GM12801 (cell line): ENCODE data around the gene KRTAP19-1.

Source experiments
- CTCF ChIP-seq: IDR thresholded peaks from one replicate; pipeline ENCODE4 v1.5.1; 2011; ENCODE audit warnings: control low read depth; ENCODE audit not compliant: insufficient read length; ENCODE audit errors: extremely low read depth

KRTAP19-1 gene

GRCh38 chr21:30480145-30480544, at the start of gene KRTAP19-1:
Gene KRTAP19-1, minus strand, starts transcription at chr21:30480367. Its CDS starts 50 bp downstream, at chr21:30480317.
- TF ChIP-seq CTCF, result no peak

DNA sequence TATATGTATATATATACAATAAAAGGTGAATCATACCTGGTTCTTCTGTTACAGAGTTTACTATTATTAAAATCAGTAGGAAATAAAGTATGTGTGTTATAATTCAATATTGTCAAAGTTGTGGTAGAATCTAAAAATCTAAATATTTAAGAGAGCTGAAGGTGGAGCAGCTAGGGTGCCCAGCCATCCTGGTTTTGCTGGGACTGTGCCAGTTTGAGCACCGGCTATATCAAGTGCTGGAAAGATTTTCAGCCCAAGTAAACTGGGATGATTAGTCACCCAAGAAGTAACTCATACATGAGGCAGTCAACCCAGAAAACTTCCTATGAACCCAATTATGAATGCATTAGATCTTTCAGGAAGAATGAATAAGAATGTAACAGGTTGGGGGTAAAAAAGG, 38.7 kb upstream of the KRTAP19-1 start:
- TF ChIP-seq CTCF, result no peak

- no peak for TF ChIP-seq CTCF
These were observed 35.5 kb upstream of the KRTAP19-1 start for GRCh38 chr21:30515681-30516080.

GRCh38 chr21:30502041-30502440, 21.9 kb upstream of the KRTAP19-1 start, which contains the start of gene KRTAP19-5:
Gene KRTAP19-5, minus strand, starts transcription at chr21:30502141. Its CDS starts 51 bp downstream, at chr21:30502090.
- no peak for TF ChIP-seq CTCF

- no peak for TF ChIP-seq CTCF
These were observed 16.9 kb upstream of the KRTAP19-1 start, which contains the start of gene KRTAP19-4 for GRCh38 chr21:30497065-30497464. Gene KRTAP19-4, minus strand, starts transcription at chr21:30497165. Its CDS starts 55 bp downstream, at chr21:30497110.

- no peak for TF ChIP-seq CTCF
These were observed 11.8 kb upstream of the KRTAP19-1 start, which contains the start of gene KRTAP19-3 for GRCh38 chr21:30491963-30492428. Gene KRTAP19-3, minus strand, starts transcription at chr21:30492013. Its CDS starts 56 bp downstream, at chr21:30491957.

DNA sequence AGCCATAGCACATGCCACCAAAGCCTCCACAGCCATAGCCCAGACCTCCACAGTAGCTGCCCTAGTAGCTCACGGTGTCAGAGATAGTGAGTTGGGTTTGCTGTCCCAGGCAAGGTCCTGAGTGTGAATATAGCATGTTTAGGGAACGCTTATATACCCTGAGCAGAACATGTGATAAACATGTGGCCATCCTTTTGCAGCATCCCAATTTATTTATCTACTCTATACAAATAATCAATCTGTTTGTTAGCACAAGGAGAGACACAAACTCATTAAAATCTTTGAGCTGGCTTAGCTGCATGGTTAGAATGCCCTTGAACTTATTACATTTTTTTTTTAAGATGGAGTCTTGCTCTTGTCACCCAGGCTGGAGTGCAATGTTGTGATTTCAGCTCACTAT, 7.2 kb upstream of the KRTAP19-1 start, which contains the start of gene KRTAP19-2:
Gene KRTAP19-2, minus strand, starts transcription at position 101 of the 400 bp plus-strand sequence. Its CDS starts 88 bp downstream, at position 13.
- TF ChIP-seq CTCF, result no peak

DNA sequence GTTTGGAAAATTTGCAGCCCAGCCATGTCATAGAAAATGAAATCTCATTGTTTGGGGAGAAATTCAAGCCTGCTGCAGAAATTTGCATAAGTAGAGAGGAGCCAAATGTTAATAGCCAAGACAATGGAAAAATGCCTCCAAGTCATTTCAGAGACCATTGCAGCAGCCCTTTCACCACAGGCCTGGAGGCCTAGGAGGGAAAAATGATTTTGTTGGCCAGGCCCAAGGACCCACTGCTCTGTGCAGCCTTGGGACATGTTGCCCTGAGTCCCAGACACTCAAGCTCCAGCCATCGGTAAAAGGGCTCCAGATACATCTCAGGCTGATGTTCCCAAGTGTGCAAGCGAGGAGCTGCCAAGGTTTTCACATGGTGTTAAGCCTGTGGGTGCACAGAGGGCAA, 6.0 kb upstream of the KRTAP19-1 start:
- no peak for TF ChIP-seq CTCF
